Fibroblast of skin of left biceps (primary cell): ENCODE data around the gene WSCD1.

ENCODE experiments used
- DNase-seq, 2 experiments: peaks; one replicate each; pipeline ENCODE4 v3.0.0-alpha.2; 2013; ENCODE audit warnings: low read depth in 2 of 2

The WSCD1 gene

DNA sequence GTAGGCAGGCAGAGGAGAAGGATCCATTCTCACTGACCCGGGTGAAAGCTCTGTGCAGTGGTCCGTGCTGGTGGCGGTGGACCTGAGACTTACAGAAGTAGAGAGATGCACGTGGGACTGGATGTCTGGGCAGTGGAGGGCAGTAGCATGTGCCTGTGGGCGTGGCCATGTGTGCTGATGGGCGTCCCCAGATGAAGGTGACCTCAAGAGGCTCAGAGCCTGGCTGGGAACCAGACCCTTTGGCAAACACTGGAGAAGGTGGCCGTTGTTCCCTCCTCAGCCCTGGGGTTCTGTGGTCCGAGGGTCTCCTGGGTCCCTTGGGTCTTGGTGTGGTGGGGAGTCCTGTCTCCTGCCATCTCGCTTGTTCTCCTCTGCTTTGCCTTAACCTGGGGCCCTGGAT, 15.6 kb downstream of the WSCD1 start:
- DNase-seq = no peak

DNA sequence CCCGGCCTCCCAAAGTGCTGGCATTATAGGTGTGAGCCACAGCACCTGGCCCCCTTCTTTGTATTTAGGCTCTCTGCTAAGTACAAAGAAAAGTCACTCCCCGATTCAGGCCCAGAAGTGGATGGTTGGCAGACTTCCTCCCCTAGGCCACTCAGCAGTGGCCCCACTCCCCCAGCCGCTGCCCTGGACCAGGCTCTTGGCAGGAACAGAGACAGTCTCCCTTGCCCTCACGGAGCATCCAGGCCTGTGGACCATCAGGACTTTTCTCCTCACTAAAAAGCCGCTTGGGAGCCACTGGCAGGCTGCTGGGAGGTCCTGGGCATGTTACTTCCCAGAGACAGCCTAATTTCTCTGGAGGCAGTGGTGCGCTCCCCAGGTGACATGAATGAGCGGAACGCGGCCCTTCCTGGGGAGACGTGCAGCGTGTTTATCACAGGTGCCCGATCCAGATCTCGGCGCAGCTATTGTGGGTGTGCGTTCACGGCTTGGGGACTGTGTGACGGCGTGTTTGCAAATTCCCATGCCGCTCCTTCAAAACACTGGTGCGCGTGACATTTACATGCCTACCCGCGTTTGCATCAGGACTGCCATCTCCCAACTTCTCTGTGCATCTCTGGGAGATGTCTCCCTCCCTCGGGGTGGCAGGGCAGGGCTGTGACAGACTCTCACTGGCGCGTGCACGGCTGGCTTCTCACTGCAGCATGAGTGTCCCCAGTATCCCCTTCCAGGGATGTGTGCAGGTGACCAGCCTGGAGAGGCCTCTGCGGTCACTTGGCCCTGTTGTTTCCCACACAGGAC, 16.6 kb downstream of the WSCD1 start:
- no peak for DNase-seq

DNA sequence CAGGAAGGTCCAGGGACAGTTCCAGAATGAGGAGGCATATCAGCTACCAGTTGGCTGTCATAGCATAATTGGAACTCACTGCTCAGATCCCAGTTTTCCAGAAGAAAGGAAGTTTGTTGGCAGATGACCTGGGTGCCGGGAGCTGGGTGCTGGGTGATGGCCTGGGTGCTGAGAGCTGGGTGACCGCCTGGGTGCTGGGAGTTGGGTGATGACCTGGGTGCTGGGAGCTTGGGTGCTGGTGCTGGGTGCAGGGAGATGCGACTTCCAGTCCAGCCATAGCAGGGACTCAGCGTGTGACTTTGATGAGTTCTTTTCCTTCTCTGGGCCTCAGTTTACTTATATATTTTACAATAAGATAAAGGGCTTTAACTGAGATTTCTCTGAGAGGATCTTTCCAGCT, 18.0 kb downstream of the WSCD1 start:
- no peak for DNase-seq

DNA sequence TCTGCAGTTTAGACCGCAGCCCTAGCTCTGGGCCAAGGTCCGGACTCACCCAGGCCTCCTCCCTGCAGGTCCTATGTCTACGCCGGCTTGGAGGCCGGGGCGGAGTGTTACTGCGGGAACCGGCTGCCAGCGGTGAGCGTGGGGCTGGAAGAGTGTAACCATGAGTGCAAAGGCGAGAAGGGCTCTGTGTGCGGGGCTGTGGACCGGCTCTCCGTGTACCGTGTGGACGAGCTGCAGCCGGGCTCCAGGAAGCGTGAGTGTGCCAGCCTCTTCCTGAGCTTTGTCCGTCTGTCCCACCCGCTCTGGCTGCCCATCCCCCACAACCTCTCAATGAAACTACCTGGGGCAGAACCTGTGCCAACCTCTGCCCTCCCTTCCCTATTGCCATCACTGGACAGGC, 20.1 kb downstream of the WSCD1 start:
- no peak for DNase-seq

DNA sequence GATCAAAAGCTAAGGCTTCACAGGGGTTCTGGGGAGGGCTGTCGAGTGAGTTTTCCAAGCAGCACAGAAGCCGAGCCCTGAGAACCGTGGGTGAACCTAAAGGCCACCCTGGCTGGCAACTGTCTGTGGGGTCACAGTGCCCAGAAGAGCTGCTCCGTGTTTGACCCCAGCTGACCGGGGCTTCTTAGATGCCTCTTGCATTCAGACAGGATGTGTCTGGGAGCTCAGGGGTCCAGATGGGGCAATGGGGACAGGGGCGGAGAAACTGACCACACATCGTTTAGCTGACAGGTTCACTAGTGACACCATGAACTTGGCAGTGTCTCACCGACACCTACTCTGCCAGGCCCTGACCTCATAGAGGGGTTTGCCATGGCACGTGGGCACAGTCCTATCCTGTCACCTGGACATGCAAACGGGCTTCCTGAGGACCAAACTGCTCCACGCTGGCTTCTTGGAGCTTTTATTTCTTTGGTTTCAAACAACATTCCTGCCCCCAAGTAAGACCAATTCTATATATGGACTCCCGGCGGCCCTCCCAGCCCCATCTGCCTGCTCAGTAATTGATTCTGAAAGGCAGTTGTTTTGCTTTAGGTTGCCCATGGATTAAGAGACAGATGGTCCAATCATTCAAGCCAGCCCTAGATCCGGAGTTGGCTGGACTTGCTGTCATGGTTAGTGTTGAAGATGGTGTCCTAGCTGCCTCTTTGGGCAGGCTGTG, 22.2 kb downstream of the WSCD1 start:
- DNase-seq = no peak

DNA sequence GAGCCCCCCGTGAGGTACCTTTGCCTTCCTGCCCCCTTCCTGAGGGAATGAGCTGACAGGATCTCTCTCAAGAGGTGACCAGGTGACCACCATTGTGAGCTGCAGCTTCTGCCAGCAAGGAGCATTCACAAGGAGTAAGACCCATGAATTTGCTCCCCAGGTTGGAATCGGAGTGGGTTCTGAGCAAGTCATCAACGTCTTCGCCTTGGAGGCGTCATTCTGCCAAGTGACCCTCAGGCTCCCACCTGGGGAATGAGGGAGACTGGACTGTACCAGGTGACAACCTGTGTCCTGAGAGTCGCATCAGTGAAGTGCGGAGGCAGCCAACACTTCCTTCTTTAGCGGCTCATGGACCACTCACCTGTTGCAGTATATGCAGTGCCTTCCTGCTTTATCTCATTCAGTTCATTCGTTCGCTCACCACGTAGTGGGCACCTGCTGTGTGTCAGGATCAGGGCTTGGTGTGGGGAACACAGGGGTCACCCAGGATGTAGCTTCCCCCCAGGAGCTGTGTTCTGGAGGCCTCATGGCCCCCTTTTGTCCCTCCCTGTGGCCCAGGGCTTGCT, 22.8 kb downstream of the WSCD1 start:
- no peak for DNase-seq

DNA sequence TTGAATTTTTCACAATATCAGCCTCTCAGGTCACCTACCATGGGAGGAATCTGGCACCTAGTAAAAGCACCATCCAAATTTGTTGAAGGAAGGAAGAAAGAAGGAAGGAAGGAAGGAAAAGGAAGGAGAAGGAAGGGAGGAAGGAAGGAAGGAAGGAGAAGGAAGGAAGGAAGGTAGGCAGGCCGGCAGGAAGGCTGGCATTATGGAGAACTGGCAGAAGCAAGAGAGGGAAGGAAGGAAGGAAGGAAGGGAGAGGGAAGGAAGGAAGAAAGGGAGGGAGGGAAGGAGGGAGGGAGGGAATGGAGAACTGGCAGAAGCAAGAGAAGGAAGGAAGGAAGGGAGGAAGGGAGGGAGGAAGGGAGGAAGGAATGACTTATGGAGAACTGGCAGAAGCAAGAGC, 24.3 kb downstream of the WSCD1 start:
- DNase-seq = no peak

DNA sequence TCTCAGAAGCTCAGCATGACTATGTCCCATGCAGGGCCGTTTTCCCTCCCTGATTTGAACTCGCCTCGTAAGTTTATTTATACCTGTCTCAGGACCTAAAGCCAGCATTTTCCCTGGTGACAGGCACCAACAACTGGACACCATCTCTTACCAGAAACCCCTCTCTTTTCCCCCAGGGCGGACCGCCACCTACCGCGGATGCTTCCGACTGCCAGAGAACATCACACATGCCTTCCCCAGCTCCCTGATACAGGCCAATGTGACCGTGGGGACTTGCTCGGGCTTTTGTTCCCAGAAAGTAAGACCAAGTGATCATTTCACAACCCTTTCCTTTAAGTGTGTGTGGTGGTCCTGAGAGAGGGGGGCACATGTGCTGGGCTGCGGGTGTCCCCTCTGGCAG, 24.7 kb downstream of the WSCD1 start:
- no peak for DNase-seq

DNA sequence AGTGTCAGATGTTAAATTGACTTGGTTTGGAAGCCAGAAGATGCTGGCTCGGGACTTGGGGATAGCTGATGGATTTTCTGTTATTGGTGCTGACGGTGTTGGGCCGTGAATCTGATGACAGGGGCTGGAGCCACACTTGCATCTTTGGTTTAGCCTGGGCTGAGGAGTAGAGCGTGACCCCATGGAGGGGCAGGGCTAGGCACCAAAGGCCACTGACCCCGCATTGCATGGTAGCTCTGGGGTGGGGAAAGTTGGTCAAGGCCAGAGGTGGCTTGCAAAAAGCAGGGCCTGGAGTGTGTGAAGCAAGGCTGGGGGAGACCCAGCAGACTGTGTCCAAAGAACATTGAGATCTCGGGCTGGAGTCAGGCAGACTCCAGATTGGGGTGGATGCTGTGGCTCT, 25.3 kb downstream of the WSCD1 start:
- no peak for DNase-seq

DNA sequence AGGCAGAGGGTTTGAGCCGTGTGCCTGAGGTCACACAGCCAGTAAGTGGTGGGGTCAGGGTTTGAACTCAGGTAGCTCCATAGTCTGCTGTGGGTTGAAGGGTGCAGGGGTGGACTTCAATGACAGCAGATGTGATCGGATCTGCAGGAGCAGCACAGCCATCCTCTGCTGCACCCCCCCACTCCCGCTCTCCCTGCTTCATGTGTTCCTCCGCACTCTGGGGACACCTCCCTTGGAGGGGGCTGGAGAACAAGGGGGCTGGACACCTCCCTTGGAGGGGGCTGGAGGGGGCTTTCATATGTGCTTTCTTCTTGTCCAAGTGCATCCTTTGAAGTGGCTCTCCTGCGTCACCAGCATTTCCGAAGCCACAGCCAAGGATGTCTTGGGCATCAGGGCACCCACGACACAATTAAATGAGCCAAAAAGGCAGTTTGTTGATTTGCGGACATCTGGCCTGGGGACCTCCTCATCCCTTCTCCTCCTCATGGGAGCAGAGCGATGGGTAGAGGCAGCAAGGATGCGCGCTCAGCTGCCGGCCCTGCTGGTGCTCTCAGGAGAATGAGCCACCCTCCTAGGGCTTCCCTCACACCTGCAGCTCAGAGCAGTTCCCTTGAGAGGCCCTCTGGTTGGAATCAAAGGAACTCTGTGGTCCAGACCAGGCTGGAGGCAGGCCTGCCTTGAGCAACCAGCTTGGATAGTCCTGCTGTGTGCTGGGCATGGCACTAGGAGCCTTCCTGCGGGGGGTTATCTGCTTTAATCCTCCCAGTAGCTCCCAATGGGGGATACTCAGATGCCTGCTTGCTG, 26.2 kb downstream of the WSCD1 start:
- no peak for DNase-seq

DNA sequence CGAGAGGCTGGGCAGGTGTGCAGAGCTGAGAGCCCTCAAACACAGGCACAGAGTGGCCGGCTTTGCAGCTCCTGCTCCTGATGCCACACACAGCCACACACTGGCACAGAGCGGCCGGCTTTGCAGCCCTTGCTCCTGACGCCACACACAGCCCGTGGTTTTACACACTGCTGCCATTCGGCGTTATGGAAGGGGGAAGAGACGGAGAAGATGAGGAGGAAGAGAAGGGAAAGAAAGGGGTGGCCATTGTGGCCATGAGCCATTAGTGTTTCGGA, 26.8 kb downstream of the WSCD1 start:
- DNase-seq = no peak

DNA sequence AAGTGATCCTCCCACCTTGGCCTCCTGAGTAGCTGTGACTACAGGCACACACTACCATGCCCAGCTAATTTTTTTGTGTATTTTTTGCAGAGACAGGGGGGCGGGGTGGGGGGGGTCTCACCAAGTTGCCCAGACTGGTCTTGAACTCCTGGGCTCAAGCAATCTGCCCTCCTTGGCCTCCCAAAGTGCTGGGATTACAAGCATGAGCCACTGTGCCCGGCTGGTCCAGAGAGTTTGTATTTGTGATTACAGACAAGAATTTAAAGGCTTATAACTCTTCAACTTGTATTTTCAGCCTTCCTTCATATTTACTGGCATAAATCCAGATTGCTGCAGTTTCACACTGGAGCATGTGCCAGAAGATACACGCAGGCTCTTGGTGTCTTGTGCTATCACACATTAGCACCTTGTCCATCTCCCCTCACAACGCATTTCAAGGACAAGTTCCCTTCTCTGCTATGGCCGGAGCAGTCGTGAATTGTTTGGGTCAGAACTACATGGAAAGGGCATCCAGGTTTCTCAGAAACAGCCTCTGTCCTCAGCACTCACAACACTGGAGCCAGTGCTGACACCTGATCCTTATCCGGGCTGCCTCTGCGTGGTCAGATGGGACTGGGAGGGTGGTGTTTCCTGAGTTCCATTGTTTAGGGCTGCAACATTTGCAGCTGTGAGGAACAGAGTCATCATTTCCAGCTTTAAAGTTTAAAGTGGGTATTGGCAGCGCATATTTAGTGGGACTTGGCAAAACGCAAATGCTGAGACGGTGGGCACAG, 28.1 kb downstream of the WSCD1 start:
- DNase-seq = no peak

DNA sequence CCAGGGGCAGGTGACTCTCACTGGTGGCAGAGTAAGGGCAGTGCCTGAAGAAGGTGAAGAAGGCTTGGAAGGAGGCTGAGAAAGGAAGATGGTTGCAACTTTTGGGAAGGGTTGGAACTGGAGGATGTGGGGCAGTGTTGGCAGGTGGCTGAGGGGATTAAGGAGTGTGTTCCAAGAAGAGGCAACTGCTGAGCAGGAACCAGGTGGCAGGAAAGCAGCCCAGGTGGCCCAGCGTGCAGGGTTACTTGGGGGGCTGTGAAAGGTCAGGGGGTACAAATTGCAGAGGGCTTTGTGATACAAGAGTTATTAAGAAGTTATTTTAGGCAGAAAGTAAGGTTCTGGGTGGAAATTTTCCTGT, 28.6 kb downstream of the WSCD1 start:
- DNase-seq = no peak

DNA sequence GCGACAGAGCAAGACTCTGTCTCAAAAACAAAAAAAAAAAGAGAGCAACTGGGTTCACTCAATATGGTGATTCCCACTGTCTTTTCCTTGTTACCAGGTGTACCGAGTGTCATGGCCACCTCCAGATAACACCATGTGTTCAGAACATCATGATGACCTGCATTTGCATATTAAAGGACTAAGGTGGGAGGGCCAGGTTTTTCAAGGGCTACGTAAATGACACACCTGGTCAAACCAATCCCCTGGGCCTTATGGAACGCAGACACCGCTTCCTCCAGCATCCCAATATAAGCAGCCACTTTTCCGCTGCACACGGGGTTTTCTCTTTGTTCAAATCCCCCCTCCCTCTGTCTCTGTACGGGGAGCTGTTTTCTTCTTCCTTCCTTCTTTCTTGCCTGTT, 29.3 kb downstream of the WSCD1 start:
- DNase-seq = no peak

DNA sequence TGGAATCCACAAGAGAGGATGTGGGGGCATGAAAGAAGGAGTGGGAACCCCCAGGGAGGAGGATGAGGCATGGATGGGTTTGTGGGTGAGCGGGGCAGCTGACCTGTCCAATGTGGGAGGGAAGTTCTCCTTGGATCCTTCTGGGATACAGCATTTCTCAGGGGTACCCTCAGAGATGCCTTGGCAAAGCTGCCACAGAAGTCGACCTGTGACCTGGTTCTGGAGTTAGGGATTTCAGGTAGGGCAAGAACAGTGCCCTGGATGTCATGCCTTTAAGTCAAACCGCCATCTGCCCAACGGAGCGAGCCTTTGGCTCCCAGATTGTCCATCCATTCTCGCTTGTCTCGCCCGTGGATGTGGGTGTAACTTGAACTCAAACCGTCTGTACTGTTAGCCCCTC, 30.0 kb downstream of the WSCD1 start:
- DNase-seq = no peak

DNA sequence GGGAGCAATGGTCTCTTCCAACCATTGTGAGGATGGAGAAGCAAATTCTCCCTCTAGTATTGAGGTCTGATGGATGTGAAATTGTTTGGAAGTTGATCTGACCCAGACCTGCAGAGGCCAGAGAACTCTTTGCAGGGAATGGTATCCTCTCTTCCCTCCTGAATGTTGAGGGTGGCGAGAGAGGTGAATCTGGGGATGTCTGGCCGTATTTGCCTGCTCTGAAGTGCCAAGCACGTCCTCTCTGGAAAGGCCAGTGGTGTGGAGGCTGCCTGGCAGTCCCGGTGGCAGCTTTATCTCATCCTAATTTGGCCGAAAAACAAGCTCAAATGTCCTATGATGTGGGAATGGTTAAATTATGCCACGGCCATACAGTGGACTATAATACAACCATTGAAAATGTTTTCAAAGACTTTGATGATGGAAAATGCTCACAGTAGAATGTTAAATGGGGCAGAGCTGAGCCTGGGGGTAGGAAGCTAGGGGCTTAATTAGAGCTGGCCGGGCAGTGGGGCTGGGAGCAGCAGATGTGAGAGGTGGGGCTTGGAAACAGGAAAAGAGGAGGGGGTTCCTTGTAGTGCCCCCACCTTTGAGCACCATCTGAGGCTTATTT, 30.8 kb downstream of the WSCD1 start:
- DNase-seq = no peak

DNA sequence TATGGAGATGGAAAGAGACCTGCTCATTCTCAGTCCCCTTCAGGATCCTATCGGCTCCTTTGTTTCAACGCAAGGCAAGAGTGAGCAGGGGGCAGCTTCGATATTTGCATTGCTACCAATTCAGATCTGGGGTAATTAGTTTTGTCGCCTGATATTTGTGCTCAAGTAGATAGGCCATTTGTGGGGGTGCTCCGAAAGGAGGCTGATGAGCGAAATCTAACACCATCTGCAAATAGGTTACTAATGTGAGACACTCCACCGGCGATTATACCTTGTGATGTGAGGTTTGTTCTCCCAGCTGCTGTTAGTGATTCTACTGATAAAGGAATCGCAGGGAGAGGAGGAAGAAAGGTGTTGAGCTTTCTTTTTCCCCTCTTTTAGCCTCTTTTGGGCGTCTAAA, 31.5 kb downstream of the WSCD1 start:
- no peak for DNase-seq

DNA sequence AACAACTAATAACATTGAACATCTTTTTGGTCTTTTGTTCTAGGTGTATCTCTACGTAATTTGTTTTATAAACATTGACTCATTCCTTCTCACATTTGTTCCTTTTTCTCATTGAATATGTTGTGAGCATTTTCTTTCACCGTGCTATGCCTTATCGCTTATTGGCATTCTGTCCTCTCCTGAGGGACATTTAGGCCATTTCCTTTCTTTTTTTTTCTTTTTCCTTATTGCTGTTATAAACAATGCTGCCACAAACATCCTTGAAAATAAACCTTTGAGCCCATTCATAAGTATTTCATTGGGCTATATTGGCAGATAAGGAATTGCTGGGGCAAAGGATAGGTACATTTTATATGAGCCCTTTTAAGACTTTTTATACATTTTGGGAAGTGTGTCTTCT, 32.4 kb downstream of the WSCD1 start:
- DNase-seq = no peak

DNA sequence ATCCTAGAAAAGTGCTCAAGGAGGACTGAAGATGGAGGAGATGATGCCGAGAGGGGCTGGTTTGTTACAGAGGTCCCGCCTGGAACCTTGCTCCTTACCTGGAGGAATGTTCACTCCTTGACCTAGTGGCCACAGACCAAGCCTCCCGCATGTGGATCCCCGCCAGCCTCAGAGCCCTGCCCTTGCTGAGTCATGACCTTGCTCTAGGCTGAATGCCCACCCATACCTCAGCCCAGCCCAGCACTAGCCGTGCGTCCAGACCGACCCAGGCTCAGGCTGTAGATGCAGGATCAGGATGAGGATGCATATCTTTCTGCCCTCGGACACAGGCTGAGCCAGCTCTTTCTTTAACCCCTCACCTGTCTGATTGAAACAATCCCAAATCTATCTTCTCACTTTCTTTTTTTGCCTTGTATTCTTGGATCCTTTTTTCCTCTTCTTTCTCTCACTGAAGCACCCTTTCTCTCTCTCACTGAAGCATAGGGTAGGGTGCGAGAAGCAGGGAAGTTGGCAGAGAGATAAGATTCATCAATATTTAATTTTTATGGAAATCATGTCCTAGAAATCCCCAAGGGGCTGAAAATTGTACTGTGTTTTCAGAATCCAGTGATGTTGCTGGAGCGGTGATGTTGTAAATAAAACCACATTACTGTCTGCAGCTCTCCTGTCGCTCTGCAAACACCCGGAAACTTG, 34.9 kb downstream of the WSCD1 start:
- DNase-seq = no peak

DNA sequence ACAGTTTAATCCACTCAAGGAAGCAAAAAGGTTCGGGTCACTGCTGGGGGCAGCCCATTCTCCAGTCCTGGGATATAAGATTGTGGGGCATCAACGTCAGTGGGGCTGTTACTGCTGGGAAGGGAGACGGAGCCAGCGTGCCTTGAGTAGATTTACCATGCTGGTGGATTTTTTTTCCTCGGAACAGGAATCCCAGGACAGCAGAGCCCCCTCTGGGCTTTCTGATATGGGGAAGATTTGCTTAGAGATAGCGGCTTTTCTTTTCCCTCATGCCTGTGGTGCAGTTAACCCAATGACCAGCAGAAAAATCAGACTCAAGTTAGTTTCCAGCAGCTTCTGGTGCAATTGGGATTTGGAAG, 35.4 kb downstream of the WSCD1 start:
- no peak for DNase-seq

DNA sequence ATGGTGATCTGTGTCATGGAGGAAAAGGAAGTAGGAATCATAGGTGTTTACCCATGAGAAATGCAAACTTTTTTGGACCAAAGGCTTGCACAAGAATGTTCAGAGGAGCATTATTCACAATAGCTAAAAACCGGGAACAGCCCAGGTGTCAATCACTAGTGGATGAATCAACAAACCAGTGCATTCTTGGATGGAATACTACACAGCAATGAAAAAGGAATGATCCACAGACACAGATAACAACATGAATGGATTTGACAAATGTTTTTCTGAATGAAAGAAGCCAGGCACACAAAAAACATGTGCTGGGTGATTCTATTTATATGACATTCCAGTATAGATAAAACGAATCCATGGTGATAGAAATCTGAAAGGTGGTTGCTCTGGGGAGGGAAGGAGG, 36.0 kb downstream of the WSCD1 start:
- no peak for DNase-seq
